HEK293 (cell line): ENCODE results near the gene RBM27.

Experiments used
- GLIS2 ChIP-seq: fragments of 450-650 bp; formaldehyde crosslinking; IDR thresholded peaks from 2 replicates; pipeline ENCODE4 v1.5.1; 2016; ENCODE audit warnings: missing biosample characterization, missing genetic modification characterization
- ZFP69B ChIP-seq: fragments of 450-650 bp; formaldehyde crosslinking; IDR thresholded peaks from 2 replicates; pipeline ENCODE4 v1.5.1; 2016; ENCODE audit warnings: missing biosample characterization, missing genetic modification characterization
- ZNF239 ChIP-seq: fragments of 450-650 bp; formaldehyde crosslinking; IDR thresholded peaks from 2 replicates; pipeline ENCODE4 v1.5.1; 2016; ENCODE audit warnings: missing biosample characterization, missing genetic modification characterization
- ZNF274 ChIP-seq, 2 experiments: fragments of 200-500 bp in 1 of 2; fragments of 450-650 bp in 1 of 2; sonication (Bioruptor generic) in 1 of 2; formaldehyde crosslinking in 1 of 2; IDR thresholded peaks; 2 replicates each; pipeline versions ENCODE4 v1.5.1 to v1.6.1; 2014 to 2016; ENCODE audit warnings: borderline replicate concordance in 1 of 2, inconsistent platforms in 1 of 2, low read length in 1 of 2, missing biosample characterization in 1 of 2, missing genetic modification characterization in 1 of 2
- TF ChIP-seq, protein P1 (sequence below): fragments of 450-650 bp; formaldehyde crosslinking; optimal IDR thresholded peaks from 2 replicates; pipeline ENCODE3; 2016; ENCODE audit warnings: missing biosample characterization, mild to moderate bottlenecking, missing genetic modification characterization
- TF ChIP-seq, protein P2 (sequence below): fragments of 450-650 bp; formaldehyde crosslinking; IDR thresholded peaks from 2 replicates; pipeline ENCODE4 v1.5.1; 2016; ENCODE audit warnings: missing biosample characterization, missing genetic modification characterization

DNA sequence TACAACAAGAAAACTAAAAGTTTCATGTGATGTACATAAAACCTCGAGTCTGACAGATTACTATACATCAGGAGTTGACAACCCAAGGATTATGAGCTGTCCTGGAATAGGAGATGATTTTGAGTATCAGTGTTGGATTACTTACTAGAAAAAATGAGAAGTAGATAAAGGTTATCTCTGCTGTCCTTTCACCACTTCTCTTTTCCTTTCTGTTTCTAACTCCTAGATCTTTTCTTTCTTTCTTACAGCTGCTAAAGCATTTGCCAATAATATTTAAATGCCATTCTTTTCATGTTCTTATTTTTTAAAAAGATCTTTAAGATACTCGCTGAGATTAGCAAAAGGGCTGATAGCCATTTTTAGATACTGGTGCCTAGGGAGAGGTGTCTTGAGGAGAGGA is 14.8 kb downstream of the RBM27 start:
- TF ChIP-seq, protein P1, sequence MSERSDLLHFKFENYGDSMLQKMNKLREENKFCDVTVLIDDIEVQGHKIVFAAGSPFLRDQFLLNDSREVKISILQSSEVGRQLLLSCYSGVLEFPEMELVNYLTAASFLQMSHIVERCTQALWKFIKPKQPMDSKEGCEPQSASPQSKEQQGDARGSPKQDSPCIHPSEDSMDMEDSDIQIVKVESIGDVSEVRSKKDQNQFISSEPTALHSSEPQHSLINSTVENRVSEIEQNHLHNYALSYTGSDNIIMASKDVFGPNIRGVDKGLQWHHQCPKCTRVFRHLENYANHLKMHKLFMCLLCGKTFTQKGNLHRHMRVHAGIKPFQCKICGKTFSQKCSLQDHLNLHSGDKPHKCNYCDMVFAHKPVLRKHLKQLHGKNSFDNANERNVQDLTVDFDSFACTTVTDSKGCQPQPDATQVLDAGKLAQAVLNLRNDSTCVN (tag by site-specific recombination) = no peak
- TF ChIP-seq ZNF239 (tag by site-specific recombination) (no peak), GLIS2 (tag by site-specific recombination) (no peak), ZNF274 (IDR thresholded peaks at IDR 0.05; ENCODE audit: low read length) (no peak), ZNF274 (tag by site-specific recombination; IDR thresholded peaks at IDR 0.05; ENCODE audit: borderline replicate concordance) (no peak), ZFP69B (tag by site-specific recombination) (no peak)
- TF ChIP-seq, protein P2, sequence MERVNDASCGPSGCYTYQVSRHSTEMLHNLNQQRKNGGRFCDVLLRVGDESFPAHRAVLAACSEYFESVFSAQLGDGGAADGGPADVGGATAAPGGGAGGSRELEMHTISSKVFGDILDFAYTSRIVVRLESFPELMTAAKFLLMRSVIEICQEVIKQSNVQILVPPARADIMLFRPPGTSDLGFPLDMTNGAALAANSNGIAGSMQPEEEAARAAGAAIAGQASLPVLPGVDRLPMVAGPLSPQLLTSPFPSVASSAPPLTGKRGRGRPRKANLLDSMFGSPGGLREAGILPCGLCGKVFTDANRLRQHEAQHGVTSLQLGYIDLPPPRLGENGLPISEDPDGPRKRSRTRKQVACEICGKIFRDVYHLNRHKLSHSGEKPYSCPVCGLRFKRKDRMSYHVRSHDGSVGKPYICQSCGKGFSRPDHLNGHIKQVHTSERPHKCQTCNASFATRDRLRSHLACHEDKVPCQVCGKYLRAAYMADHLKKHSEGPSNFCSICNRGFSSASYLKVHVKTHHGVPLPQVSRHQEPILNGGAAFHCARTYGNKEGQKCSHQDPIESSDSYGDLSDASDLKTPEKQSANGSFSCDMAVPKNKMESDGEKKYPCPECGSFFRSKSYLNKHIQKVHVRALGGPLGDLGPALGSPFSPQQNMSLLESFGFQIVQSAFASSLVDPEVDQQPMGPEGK = no peak
